Subcutaneous adipose tissue (tissue), 4 donors: ENCODE data around the gene ZNF653. TPM values are rescaled to one million over a fixed set of nuclear protein-coding genes. Genes with fewer than 3 reads are reported as not detected.

Experiments used
- CTCF ChIP-seq: fragments of 450-650 bp; IDR thresholded peaks from one replicate; pipeline ENCODE4 v1.5.1; 2016; ENCODE audit warnings: low read depth, mild to moderate bottlenecking, control low read depth, antibody characterized with exemption, moderate library complexity
- total RNA-seq, 4 donors: library from RNA; depleted of rRNA; stranded (reverse); fragments of >200 nt; gene quantifications; one replicate each; pipeline ENCODE4 v1.1.0, GENCODE V29; 2016

Gene ZNF653
- 1 to 10 TPM in 3 of 4 donors, under 1 TPM in 1; 0.98 to 4.7 (median 3.4) TPM for total RNA-seq

GRCh38 chr19:11505504-11506100, at the start of gene ZNF653:
Gene ZNF653 (minus strand): TSS chr19:11505839. CDS start chr19:11505786, 53 bp downstream.
- no peak for TF ChIP-seq CTCF

DNA sequence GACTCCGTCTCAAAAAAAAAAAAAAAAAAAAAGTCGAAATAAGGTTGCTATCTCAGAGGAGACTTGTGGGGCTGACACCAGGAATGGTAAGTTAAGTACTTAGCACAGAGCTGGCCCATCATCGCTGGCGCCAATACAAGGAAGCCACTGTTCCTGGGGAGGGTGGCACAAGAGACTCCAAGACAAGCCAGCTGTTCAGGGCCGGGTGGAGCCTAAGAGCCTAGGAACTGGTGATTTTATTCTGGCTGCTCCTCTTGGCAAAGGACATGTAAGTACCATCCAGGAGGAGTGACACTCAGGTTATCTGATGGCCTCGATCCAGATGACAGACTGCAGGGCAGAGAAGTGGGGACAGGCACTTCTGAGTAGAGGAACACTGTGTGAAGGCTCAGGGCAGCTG, 49.6 kb upstream of the ZNF653 start:
- TF ChIP-seq CTCF = no peak

GRCh38 chr19:11554160-11554559, 48.5 kb upstream of the ZNF653 start:
- TF ChIP-seq CTCF = no peak

DNA sequence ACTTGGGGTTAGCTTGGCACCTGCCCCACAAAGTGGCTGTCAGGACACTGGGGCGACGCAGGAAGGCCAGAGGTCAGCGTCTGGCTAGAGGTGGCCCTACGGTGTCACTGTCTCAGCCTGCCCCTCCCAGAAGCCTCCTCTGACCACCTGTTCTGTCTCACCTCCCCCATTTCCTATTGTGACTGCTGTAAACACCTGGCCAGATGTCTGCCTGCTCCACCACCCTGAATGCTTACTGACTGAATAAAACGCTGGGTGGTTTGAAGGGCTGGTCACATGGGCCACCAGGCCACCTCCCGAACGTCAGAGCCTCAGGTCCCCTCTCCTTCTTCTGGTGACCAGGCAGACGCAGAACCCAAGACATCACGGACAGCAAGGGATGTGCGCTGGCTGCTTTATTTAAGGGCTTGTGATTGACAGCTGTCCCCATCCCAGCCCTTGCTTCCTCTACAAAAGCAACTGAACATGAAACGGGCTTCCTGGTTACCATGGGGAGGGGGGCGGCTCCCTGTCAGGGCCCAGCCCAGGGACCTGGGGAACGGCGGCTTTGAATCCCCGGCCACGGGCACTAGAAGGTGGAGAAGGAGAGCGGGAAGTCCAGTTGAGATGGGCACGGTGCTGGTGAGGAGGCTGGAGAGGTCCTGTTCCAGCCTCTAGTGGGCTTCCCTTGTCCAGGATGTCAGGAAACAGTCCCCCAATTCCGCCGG, 47.2 kb upstream of the ZNF653 start:
- no peak for TF ChIP-seq CTCF

- no peak for TF ChIP-seq CTCF
These were observed 46.1 kb upstream of the ZNF653 start for GRCh38 chr19:11551603-11552235.

GRCh38 chr19:11550265-11550664, 44.6 kb upstream of the ZNF653 start:
- no peak for TF ChIP-seq CTCF

- TF ChIP-seq CTCF = no peak
These were observed 43.8 kb upstream of the ZNF653 start for GRCh38 chr19:11549386-11549953.
